Measurements from ENCODE around the gene SLC4A2.

DNA sequence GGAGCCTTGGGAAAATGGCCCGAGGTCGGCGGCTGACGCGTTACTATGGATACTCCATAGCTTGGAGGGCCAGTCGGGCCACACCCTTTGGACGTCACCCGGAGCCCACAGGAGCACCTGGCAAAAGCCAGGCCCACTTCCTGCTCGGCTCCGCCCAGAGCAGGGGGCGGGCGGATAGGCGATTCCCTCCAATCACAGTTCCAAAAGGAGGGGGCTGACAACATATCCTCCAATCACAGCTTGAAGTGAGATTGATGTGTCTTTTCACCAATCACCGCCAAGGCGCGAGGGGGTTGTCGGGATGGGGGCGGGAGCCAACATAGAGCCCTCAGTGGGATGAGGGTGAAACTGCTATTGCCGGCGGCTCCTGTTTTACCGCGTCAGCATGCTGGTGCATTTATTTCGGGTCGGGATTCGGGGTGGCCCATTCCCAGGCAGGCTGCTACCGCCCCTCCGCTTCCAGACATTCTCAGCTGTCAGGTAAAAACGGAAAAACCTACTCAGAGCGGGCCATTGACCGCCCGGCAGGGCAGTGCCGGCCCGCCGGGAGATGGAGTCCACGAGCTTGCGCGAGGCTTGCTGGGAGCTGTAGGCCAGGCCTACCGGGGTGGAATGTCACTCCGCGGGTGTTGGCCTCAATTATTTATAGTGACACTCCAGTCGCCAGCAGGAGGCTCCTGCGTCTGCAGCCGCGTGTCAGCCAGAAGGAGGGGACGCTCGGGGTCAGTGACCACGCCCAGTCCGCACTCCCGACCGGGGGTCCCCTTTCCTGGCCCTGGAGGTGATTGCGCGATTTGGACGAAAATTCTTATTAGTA, 31.1 kb upstream of the SLC4A2 start, which contains the start of gene ABCB8:
- TF ChIP-seq POLR2AphosphoS5 (IDR thresholded peaks at IDR 0.05; ENCODE audit: low read depth, low read length): no peak
- TF ChIP-seq PAX5 (IDR thresholded peaks at IDR 0.05; ENCODE audit: insufficient read depth, low read length, severe bottlenecking): no peak
